Neuron (in vitro differentiated cells): ENCODE measurements around the gene STARD8.

Experiments used
- H2AFZ ChIP-seq: one replicate; pipeline ENCODE4 v1.6.1; 2013; ENCODE audit warnings: low read depth, mild to moderate bottlenecking, inconsistent platforms, low read length, moderate library complexity
- H3K27me3 ChIP-seq: one replicate; pipeline ENCODE4 v1.6.1; 2013; ENCODE audit warnings: low read length; ENCODE audit not compliant: insufficient read depth
- H3K36me3 ChIP-seq: one replicate; pipeline ENCODE4 v1.6.1; 2013; ENCODE audit warnings: low read length; ENCODE audit not compliant: insufficient read depth
- H3K4me1 ChIP-seq: one replicate; pipeline ENCODE4 v1.6.1; 2013; ENCODE audit warnings: low read length; ENCODE audit not compliant: insufficient read depth
- H3K4me3 ChIP-seq: 2 replicates; pipeline ENCODE4 v1.5.1; 2013; ENCODE audit warnings: mild to moderate bottlenecking, low read length, moderate library complexity
- H3K9me3 ChIP-seq: one replicate; pipeline ENCODE4 v1.6.1; 2013; ENCODE audit warnings: low read length

The STARD8 gene

GRCh38 chrX:68719181-68719903, 71.9 kb downstream of the STARD8 start:
- Histone ChIP-seq H2AFZ (no peak overlapping the region), H3K27me3 (peaks cover 2% of the 10 kb centered on the region), H3K9me3 (no peaks in the 10 kb centered on the region), H3K36me3 (no peaks in the 10 kb centered on the region), H3K4me1 (no peaks in the 10 kb centered on the region), H3K4me3 (no peak overlapping the region)

GRCh38 chrX:68719904-68720614, 72.6 kb downstream of the STARD8 start:
- H2AFZ ChIP-seq: no peak overlapping the region
- H3K9me3 ChIP-seq: no peaks in the 10 kb centered on the region
- no peaks in the 10 kb centered on the region for H3K36me3 ChIP-seq
- no peak overlapping the region for H3K4me3 ChIP-seq
- H3K27me3 ChIP-seq: peaks cover 2% of the 10 kb centered on the region
- no peaks in the 10 kb centered on the region for H3K4me1 ChIP-seq

GRCh38 chrX:68720851-68721250, 73.4 kb downstream of the STARD8 start:
- H3K4me1 ChIP-seq: no peaks in the 10 kb centered on the region
- H3K27me3 ChIP-seq: peaks cover 2% of the 10 kb centered on the region
- no peak overlapping the region for H3K4me3 ChIP-seq
- no peaks in the 10 kb centered on the region for H3K36me3 ChIP-seq
- no peak overlapping the region for H2AFZ ChIP-seq
- H3K9me3 ChIP-seq: no peaks in the 10 kb centered on the region

- Histone ChIP-seq H3K4me1 (no peaks in the 10 kb centered on the region), H3K4me3 (no peak overlapping the region), H2AFZ (no peak overlapping the region), H3K9me3 (no peaks in the 10 kb centered on the region), H3K27me3 (peaks cover 2% of the 10 kb centered on the region), H3K36me3 (no peaks in the 10 kb centered on the region)
Measured at GRCh38 chrX:68721546-68721945, 74.1 kb downstream of the STARD8 start.

GRCh38 chrX:68721991-68722860, 74.8 kb downstream of the STARD8 start:
- Histone ChIP-seq H2AFZ (no peak overlapping the region), H3K36me3 (no peaks in the 10 kb centered on the region), H3K4me3 (no peak overlapping the region), H3K27me3 (peaks cover 2% of the 10 kb centered on the region), H3K9me3 (no peaks in the 10 kb centered on the region), H3K4me1 (no peaks in the 10 kb centered on the region)

- Histone ChIP-seq H3K4me3 (no peak overlapping the region), H3K36me3 (no peaks in the 10 kb centered on the region), H3K4me1 (no peaks in the 10 kb centered on the region), H3K9me3 (no peaks in the 10 kb centered on the region), H3K27me3 (peaks cover 2% of the 10 kb centered on the region), H2AFZ (no peak overlapping the region)
Measured at GRCh38 chrX:68723491-68724155, 76.2 kb downstream of the STARD8 start.

GRCh38 chrX:68724531-68725020, 77.1 kb downstream of the STARD8 start:
- no peak overlapping the region for H2AFZ ChIP-seq
- no peak overlapping the region for H3K4me3 ChIP-seq
- H3K36me3 ChIP-seq: no peaks in the 10 kb centered on the region
- H3K27me3 ChIP-seq: peaks cover 2% of the 10 kb centered on the region
- no peaks in the 10 kb centered on the region for H3K4me1 ChIP-seq
- no peaks in the 10 kb centered on the region for H3K9me3 ChIP-seq

- H3K9me3 ChIP-seq: no peaks in the 10 kb centered on the region
- H3K27me3 ChIP-seq: peaks cover 2% of the 10 kb centered on the region
- no peak overlapping the region for H3K4me3 ChIP-seq
- no peak overlapping the region for H2AFZ ChIP-seq
- H3K4me1 ChIP-seq: no peaks in the 10 kb centered on the region
- no peaks in the 10 kb centered on the region for H3K36me3 ChIP-seq
Measured at GRCh38 chrX:68725756-68726365, 78.4 kb downstream of the STARD8 start.

- Histone ChIP-seq H3K27me3 (peaks cover 2% of the 10 kb centered on the region), H3K9me3 (no peaks in the 10 kb centered on the region), H3K4me1 (no peaks in the 10 kb centered on the region), H3K4me3 (no peak overlapping the region), H2AFZ (no peak overlapping the region), H3K36me3 (no peaks in the 10 kb centered on the region)
Measured at GRCh38 chrX:68726366-68726765, 78.9 kb downstream of the STARD8 start.

- Histone ChIP-seq H2AFZ (no peak overlapping the region), H3K4me1 (no peaks in the 10 kb centered on the region), H3K9me3 (no peaks in the 10 kb centered on the region), H3K4me3 (no peak overlapping the region), H3K27me3 (peaks cover 2% of the 10 kb centered on the region), H3K36me3 (no peaks in the 10 kb centered on the region)
Measured at GRCh38 chrX:68727696-68728095, 80.2 kb downstream of the STARD8 start.

GRCh38 chrX:68728186-68728585, 80.7 kb downstream of the STARD8 start:
- Histone ChIP-seq H3K36me3 (no peaks in the 10 kb centered on the region), H2AFZ (no peak overlapping the region), H3K27me3 (peaks cover under 1% of the 10 kb centered on the region), H3K9me3 (no peaks in the 10 kb centered on the region), H3K4me1 (no peaks in the 10 kb centered on the region), H3K4me3 (no peak overlapping the region)

GRCh38 chrX:68731254-68731653, 83.8 kb downstream of the STARD8 start:
- Histone ChIP-seq H3K36me3 (no peaks in the 10 kb centered on the region), H3K4me3 (no peak overlapping the region), H3K4me1 (no peaks in the 10 kb centered on the region), H3K9me3 (no peaks in the 10 kb centered on the region), H2AFZ (no peak overlapping the region), H3K27me3 (no peaks in the 10 kb centered on the region)
